Renal cortex interstitium (tissue), 11 donors: Measurements from ENCODE around the gene TEX29. TPM values are rescaled to one million over a fixed set of nuclear protein-coding genes. Genes with fewer than 3 reads are reported as not detected.

Experiments used
- DNase-seq, 11 donors: peaks; one replicate each; pipeline ENCODE4 v3.0.0-alpha.2; 2013; ENCODE audit warnings: low read depth in 9 of 11, low spot score in 4 of 11; ENCODE audit errors: extremely low read depth in 1 of 11
- polyA plus RNA-seq, 3 donors: library from polyadenylated mRNA; unstranded; fragments of 120-200 nt; gene quantifications; one replicate each; pipeline ENCODE4 v1.2.1, GENCODE V29; 2013; ENCODE audit not compliant: insufficient read length in 3 of 3

Gene TEX29
- polyA plus RNA-seq, 3 donors: 0.27 to 0.42 (median 0.36) TPM

DNA sequence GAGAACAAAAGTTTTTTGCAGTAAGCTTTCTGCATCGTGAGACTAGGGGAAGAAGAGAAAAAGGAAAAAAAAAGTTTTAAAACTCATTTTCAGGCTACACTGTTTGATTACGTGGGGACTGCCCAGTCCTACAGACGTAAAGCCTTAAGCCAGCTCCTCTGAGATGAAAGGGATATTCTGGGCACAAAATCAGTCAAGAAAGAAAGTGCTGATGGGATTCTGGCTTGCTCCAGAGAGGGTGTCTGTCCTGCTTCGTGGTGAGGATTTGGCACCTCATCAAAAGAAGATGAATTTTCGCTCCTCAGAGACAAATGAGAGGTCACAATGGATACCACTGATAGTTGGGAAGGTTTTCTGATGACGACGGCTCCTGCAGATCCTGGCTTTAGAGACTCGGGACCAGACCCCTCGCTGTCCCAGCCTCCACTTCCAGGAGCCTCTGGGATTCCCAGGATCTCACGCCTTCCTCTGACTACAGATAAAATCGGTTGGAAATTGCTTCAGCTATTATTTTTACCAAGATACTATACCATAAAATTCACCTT is 9.7 kb downstream of the TEX29 start:
- DNase-seq: no peak

DNA sequence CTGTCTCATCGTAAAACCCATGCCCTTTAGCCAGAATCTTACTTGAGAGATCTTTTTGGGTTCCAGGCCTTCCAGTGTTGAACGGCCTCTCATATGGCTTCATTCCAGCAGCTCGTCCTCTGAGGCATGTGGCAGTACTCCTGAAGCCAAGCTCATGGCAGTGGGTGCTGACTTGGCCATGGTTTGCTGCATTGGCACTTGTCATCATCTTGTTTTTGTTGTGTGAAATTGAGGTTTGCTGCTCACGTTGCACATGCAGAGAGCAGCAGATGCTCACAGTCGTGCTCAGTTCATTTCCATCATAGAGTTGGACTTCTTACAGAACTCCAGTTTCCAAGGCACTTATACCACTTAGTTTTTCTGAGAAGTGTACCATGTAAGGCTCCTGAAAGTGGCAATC is 14.9 kb downstream of the TEX29 start:
- DNase-seq: no peak

DNA sequence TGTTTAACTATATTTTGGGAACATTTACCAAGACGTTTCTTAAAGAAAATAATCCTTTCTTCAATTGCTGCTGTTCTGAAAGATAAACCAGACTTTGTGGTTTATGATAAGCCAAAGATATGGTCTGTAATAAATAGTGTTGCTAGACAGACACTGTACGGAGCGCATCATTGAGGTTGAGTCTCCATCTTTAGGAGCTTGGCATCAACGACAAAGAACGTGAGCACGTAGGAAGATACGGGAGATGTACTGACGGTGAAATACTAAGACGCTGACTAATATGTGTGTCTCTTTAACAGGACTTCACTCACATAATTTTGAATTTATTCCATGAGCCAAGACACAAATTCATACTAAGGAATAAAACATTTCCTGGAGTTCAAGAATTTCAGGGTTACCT is 16.2 kb downstream of the TEX29 start:
- DNase-seq: no peak

DNA sequence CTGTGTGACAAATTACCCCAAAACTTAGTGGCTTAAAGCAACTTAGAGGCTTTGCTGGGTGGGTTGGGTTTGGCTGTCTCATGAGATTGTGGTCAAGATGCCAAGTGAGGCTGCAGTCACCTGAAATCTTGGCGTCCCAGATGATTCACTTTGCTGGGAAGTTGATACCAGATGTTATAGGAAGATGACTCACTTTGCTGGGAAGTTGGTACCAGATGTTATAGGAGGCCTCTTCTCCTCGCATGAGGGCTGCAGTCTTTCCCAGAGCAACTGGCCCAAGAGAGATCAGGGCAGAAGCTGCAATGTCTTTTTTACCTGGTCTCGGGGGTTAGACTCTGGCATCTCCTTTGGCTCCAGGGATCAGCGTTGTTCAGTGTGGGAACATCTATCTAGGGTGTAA is 16.8 kb downstream of the TEX29 start:
- DNase-seq: no peak

DNA sequence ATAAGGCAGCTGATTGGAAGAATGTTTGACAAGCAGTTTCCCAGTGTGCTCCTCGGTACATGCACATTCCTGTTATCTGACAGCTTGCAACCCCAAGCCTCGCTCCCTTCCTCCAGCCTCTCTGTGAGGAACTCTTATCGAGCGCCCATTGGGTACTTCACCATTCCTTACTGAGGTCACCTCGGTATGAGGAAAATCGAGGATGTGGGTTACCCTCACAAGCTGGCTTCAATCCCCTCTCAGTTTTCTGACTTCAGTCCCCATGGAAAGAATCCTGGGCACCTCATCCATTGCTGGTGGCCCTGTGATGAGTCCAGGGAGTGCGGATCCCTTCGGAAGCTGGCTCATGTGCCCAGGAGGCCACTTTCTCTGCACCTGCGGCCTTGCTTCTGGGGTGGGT is 17.3 kb downstream of the TEX29 start:
- DNase-seq: no peak

DNA sequence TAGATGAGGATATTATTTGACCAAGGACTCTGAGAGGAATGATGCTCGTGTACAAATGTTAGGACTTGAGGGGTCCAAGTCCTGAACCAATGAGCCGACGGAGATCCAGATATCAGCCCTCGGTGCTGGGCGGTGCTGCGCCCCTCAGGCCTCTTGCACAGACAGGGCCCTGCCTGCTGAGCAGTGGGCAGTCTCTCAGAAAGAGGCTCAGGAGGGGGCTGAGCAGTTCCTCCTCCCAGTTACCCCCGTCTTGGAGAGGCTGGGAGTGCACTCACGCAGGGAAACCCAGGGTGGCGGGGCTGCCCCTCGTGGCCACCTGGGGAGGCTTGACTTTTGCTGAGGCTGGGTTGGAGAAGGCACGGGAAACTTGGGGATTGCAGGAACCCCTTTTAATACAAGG is 18.4 kb downstream of the TEX29 start:
- DNase-seq: no peak

DNA sequence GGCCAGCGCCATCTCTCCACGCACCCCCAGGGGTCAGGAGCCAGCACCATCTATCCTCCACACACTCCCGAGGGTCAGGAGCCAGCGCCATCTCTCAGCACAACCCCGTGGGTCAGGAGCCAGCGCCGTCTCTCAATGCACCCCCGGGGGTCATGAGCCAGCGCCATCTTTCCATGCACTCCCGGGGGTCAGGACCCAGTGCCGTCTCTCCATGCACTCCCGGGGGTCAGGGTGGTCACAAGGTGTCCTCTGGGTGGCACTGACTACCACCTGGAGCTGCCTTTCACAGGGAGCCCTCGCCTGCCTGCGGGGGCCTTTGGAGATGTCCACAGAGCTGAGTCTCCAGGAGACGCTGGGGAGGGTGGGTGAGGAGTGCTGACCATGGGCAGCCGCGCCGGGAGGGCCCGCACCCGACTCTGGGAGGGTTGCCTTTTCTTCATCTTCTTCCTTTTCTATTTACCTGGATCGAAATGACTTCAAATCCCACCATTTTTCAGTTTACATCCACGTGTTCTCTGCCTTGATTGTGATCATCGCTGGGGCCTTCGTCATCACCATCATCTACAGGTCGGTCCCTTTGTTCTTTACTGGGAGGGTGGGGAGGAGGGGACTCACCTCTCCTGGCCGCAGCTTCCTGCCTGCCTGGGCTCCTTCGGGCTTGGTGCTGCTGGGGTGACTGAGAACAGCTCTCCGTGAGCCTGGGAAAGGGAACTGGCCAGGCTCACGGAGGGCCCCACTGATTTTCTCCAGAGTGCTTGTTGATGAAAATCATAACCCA is 19.1 kb downstream of the TEX29 start:
- no peak for DNase-seq

DNA sequence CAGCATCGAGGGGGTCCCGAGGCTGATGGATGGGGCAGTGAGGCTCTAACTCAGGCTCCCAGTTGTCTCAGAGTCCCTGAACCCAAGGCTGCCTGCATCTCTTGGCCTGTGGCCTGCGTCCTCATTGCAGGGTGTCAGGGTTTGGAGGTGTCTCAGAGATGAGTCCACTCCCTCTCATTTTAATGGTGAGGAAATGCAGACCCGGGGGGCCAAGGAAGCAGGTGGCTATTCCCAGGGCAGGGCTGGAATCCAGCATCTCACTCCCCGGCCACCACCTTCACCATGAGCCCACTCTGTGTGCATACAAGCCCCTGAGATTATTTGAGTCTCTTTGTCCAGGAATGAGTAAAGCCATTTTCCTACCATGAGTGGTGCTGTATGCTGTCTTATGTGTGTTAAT is 21.4 kb downstream of the TEX29 start:
- no peak for DNase-seq

DNA sequence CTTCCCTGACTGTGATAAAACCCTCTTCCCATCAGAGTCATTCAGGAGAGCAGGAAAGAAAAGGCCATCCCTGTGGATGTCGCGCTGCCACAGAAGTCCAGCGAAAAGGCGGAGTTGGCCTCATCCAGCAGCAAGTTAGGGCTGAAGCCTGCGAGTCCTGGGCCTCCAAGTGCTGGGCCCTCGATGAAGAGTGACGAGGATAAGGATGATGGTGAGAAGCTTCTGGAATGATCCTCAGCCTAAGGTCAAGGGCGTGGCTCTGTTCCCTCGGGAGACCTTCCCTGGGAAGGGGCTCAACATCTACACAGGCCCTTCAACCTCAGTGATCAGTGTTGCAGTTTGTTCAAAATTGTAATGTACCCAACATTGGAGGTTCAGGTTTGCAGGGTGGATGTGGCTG is 22.3 kb downstream of the TEX29 start:
- no peak for DNase-seq

DNA sequence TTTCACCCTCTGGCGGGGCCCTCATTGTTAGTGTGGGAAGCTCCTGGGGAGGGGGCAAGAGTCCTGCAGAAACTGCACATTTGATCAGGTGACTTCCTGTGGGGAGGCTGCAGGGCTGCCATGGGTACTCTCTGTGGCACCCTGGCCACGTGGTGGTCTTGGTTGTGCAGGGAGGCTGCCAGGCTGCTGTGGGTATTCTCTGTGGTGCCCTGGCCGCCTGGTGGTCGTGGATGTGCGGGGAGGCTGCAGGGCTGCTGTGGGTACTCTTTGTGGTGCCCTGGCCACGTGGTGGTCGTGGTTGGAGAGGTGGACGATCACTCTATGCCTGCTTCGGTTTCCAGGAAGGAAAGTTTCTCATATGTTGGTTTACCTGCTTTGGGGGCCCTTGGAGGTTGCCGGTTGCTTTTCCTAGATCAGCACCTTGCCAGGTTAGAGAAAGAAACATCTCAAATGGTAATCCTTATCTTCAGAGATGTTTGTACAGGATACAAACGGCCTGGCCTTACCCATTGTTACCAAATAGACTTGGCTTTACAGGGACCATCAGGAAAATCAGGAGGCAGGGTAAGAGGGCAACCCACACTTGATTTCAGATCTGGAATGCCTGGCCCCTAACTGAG is 22.9 kb downstream of the TEX29 start:
- DNase-seq: no peak

DNA sequence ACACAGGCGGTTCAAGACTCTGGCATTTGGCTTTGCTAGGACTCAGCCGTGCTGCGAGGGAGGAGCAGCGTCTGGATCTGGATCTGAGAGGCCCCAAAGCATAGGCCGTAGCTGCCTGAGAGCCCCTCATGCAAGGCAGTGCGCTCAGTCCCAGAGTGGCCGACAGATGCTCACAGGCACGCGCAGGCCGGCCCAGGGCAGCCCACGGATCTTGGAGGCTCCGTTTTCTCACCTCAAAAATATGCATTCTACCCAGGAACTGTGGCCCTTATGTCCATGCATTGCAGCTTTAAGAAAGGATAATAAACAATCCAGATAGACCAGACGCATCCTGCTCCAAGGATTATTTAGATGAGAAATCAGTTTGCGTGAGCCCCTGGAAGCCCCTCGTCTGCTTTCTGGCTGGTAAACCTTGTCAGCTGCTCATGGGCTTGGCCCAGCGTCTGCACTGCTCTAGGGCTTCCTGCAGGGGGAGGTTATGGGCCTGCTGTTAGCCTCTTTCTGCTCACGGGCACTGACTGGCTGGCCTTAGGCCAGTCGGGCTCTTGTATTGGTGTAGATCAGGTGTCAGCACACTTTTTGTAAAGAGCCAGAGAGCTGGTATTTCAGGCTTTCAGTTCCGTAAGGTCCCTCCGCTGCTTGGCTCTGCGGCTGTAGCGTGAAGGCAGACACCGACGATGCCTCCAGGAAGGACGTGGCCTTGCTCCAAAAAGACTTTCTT is 24.2 kb downstream of the TEX29 start:
- DNase-seq: peak; percentile 3 to 44 (median 16)

DNA sequence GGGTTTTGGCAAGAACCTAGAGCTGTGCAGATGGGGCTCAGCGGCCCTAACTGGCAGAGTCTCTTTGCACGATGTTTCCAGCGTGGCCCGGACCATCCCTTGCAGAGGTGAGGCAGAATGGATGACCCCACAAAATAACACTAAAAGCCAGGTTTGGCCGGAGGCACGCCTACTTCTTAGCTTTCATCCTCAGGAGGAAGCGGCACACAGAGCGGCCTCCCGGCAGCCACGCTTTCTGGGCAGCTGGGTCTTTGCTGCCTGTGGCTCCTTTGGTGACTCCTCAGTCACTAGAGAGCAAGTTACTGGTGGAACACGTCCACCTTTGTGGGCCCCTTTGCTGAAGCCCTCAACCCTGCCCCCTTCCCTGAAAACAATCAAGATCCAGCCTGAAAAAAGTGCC is 25.2 kb downstream of the TEX29 start:
- no peak for DNase-seq

DNA sequence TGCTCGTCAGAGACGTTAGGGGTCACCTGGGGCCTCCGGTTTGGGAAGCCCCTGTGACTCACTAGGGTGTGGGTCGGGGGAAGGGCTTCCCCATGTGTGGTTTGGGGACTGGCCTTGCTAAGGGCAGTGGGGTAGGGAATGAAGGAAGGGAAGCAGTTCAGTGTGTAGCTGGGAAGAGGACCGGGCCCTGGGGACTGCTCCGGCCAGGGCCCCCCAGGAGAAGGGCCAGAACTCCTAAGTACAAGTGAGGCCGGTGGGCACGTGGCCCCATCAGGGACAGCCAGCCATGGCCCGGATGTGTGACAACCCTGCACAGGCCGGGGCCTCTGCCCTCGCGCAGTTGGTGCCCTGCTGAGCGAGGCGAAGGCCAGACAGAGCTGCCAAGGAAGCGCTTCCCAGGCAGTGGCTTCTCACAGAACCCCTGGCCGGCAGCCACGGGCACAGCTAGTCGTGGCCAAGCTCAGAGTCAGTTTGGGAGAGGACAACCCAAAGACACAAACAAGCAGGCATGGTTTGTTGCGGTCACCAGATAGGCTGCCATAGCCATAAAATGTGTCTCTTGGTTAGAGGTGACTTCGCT is 25.7 kb downstream of the TEX29 start:
- DNase-seq: no peak

DNA sequence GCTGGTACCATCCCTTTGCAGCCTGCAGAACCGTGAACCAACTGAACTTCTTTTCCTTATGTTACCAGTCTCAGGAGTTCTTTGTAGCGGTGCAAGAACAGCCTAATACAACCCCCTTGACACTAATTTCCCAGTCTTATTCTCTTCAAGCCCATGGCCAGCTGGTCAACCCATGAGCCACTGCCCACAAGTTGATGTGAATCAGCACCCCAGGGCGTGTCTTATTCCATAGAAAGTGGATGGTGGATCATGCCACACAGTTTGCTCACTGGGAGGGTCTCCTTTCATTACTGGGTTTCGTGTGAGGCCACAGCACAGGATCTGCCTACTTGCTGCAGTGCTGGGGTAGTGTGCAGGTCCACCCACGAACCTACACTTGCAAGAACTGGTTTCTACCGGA is 27.0 kb downstream of the TEX29 start:
- DNase-seq: no peak

DNA sequence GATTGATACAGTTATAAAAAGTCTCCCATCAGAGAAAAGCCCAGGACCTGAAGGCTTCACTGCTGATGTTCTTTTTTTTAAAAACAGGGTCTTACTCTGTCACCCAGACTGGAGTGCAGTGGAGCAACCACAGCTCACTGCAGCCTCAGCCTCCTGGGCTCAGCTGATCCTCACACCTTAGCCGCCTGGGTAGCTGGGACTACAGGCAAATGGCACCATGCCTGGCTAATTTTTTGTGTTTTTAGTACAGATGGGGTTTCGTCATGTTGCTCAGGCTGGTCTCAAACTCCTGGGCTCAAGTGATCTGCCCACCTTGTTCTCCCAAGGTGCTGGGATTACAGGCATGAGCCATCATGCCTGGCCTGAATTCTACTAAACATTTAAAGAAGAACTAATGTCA is 33.1 kb downstream of the TEX29 start:
- DNase-seq: no peak

DNA sequence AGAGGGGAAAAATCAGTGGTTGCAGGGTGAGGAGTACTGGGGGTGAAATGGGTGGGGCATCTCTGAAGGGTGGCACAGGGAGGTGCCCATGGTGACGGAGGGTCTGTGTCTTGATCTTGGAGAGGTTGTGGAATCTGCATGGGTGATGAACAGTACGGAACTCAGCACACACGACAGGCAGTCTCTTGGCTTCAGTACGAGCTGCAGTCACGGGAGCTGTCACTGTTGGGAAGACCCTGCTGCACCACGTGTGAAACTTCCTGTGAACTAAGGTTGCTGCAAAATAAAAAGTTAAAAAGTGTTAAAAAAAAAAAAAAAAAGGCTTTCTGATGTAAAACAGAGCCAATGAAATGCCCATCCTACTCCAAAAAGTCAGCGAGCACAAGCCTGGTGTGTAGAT is 34.3 kb downstream of the TEX29 start:
- DNase-seq: no peak

DNA sequence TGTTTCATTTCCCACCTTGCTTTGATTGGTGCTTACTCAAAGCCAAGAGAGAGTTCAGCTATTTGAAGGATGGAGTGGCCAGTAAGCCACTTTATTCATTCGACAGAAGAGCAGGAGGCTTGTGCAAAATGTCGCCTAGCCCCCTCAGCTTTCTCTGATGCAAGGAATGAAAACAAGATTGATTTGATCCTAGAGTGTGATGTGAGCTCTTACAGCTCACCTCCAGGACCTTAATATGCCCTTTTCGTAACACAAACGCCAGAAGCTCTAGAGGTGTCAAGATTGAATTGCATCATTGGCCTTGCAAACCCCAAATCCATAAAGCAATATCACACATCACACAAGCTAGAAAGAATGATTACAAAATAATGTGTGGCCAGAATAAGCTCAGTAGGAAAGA is 36.4 kb downstream of the TEX29 start:
- DNase-seq: no peak

DNA sequence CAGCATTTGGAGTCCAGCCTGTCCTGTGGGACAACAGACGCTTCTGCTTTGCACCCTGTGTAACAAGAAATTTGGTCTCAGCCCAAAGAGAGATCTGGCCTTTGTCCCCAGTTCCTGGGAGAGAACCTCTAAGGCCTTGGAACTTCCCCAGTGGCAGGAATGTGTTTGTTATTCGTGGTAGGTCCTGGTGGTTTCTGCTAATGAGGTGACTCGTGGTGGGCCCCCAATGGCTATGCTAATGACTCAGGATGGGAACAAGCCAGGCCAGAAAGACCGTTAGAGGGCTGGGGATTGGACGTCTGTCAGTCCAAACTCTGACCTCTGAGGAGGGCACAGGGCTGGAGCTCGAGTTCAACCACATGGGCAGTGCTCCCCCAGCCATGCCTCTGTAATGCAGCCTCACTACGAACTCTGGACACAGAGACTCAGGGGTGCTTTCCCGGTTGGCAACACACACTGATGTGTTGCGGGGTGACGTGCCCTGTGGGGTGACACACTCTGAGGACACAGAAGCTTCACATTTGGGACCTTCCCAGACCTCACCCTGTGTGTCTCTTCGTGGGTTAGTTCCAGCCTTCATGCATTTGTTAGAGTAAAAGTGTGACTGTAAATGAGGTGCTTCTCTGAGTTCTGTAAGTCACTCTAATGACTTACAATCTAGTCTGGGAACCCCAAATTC is 38.9 kb downstream of the TEX29 start:
- no peak for DNase-seq

DNA sequence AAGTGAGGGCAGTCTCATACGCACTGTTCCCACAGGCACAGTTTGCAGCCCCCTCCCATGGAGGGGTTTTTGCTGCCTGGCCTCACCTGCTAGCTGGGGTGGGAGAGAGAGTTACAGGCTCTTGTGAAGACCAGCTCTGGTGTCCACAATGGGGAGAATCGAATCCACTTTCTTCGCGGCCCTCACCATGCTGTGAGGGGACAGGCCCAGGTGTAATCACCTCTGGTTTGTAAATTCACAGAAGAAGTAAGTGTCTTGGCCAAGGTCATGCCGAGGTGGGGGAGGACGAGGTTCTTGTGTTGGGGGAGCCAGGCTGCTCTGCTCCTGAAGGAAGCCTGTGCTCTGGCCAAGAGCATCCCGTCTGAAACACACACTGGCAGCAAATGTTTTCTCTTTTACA is 39.5 kb downstream of the TEX29 start:
- no peak for DNase-seq
